Ovary (tissue), 9 donors: ENCODE results near the gene MRPL2. TPM values are rescaled to one million over a fixed set of nuclear protein-coding genes. Genes with fewer than 3 reads are reported as not detected.

ENCODE experiments used
- DNase-seq, 5 donors: peaks; one replicate each; pipeline ENCODE4 v3.0.0-alpha.2; 2019 to 2020
- H3K27ac ChIP-seq, 2 donors: fragments of 200-600 bp; one replicate each; pipeline versions ENCODE4 v1.5.1 to v1.8.0; 2019 to 2022
- H3K27me3 ChIP-seq: fragments of 200-600 bp; one replicate; pipeline ENCODE4 v1.8.0; 2022
- H3K36me3 ChIP-seq: fragments of 200-600 bp; sonication (generic); one replicate; pipeline ENCODE4 v1.5.1; 2019
- H3K4me1 ChIP-seq: one replicate; pipeline ENCODE4 v1.8.1; 2013; ENCODE audit warnings: mild to moderate bottlenecking, moderate library complexity; ENCODE audit not compliant: insufficient read depth
- H3K4me3 ChIP-seq: fragments of 200-600 bp; sonication (generic); one replicate; pipeline ENCODE4 v1.5.1; 2017
- H3K9me3 ChIP-seq, 2 donors: fragments of 200-600 bp in 1 of 2; sonication (generic) in 1 of 2; one replicate each; pipeline versions ENCODE4 v1.5.1 to v1.8.1; 2013 to 2019; ENCODE audit warnings: mild to moderate bottlenecking in 1 of 2, moderate library complexity in 1 of 2
- CTCF ChIP-seq, 3 donors: fragments of 450-650 bp in 2 of 3; fragments of 200-600 bp in 1 of 3; IDR thresholded peaks; one replicate each; pipeline versions ENCODE4 v1.5.1 to v1.8.0; 2016 to 2022; ENCODE audit warnings: antibody characterized with exemption in 3 of 3, mild to moderate bottlenecking in 1 of 3
- EP300 ChIP-seq: sonication (generic); formaldehyde crosslinking; IDR thresholded peaks from one replicate; pipeline ENCODE4 v1.6.1; 2017; ENCODE audit warnings: antibody characterized with exemption
- POLR2A ChIP-seq: fragments of 450-650 bp; IDR thresholded peaks from one replicate; pipeline ENCODE4 v1.6.1; 2017; ENCODE audit warnings: antibody characterized with exemption, mild to moderate bottlenecking, moderate library complexity
- WGBS, 3 donors: extraction: QIAGEN DNeasy Blood & Tissue Kit in 1 of 3; methylation state at CpG; one replicate each; pipeline versions ENCODE4 v1.1.5 to v1.1.7; 2013 to 2017; 5-methylcytosine and 5-hydroxymethylcytosine counted together
- intact Hi-C, 4 donors: fragments of 100-400 bp; cut with DNase I; formaldehyde crosslinking; loops; one replicate each; pipeline versions ENCODE4 v1.11.0 to v1.15.1; 2022 to 2023
- polyA plus RNA-seq, 2 donors: library from polyadenylated mRNA; stranded (reverse); fragments of 200-250 nt in 1 of 2; fragments of 350-450 nt in 1 of 2; fragmentation: Illumina TruSeq in 1 of 2; extraction: RNeasy Lipid Tissue Mini Kit (QIAGEN cat#74804) in 1 of 2; gene quantifications; one replicate each; pipeline ENCODE4 v1.2.3, GENCODE V29; 2013 to 2014
- total RNA-seq, 7 donors: library from RNA; depleted of rRNA in 2 of 7; stranded (reverse); fragments of >200 nt in 2 of 7; fragmentation: NEBNext Ultra II Directional in 3 of 7; extraction: Animal tissue kit (Norgen Biotek cat#: 25700) in 3 of 7; gene quantifications; one replicate each; pipeline versions ENCODE4 v1.1.0 to v1.2.4, GENCODE V29; 2016 to 2023
- donor health status: DM: no; HTN: no; CAD: no; lungs with moderate emphysema.
- donor health status: DM: no; HTN: no; CAD: no.
- donor health status: Bipolar disorder and iron deficiency.
- donor health status: DM: yes; HTN: yes; CAD: no.
- donor health status: DM: no; HTN: no; CAD: no.
- donor health status: DM: yes; HTN: yes; CAD: no.

Gene MRPL2
- total and polyA plus RNA-seq, 9 donors: 11.5 to 56.7 (median 47.3) TPM

- Histone ChIP-seq H3K4me3 (peak overlapping the region; percentile 86), H3K27me3 (no peaks in the 10 kb centered on the region)
- 70 to 81% (median 78%) methylated on average over 1 of the region's 1 CpG for WGBS, 3 donors
These were observed 703 bp downstream of the MRPL2 start for GRCh38 chr6:43058531-43058930.

GRCh38 chr6:43055966-43056365 lies 3.3 kb downstream of the MRPL2 start:
- intact Hi-C loops: no loop called here
- DNase-seq: no peak
- 75 to 85% (median 79%) methylated on average over 8 of the region's 8 CpGs for WGBS, 3 donors
- Histone ChIP-seq H3K4me1 (peaks cover 22% of the 10 kb centered on the region), H3K27me3 (no peaks in the 10 kb centered on the region), H3K9me3 (no peaks in the 10 kb centered on the region), H3K4me3 (no peak overlapping the region), H3K27ac (no peak overlapping the region), H3K36me3 (no peaks in the 10 kb centered on the region)
- TF ChIP-seq POLR2A (no peak), EP300 (no peak), CTCF (IDR thresholded peaks at IDR 0.05) (no peak)

More at GRCh38 chr6:43058531-43058930, 703 bp downstream of the MRPL2 start:
- H3K4me1 ChIP-seq: peaks cover 13% of the 10 kb centered on the region
- intact Hi-C loops: no loop called here
- H3K36me3 ChIP-seq: no peaks in the 10 kb centered on the region
- H3K9me3 ChIP-seq: no peaks in the 10 kb centered on the region
- TF ChIP-seq EP300 (no peak), POLR2A (no peak), CTCF (IDR thresholded peaks at IDR 0.05) (no peak)
- DNase-seq: no peak
- H3K27ac ChIP-seq: peak overlapping the region in 1 of 2 donors; percentile 88

GRCh38 chr6:43054206-43054943 lies 4.9 kb downstream of the MRPL2 start:
- 42 to 54% (median 45%) methylated on average over 17 of the region's 17 CpGs for WGBS, 3 donors
- Histone ChIP-seq H3K27ac (peak overlapping the region; percentile 66 to 96), H3K4me3 (peak overlapping the region; percentile 79), H3K36me3 (no peaks in the 10 kb centered on the region), H3K9me3 (no peaks in the 10 kb centered on the region), H3K27me3 (no peaks in the 10 kb centered on the region), H3K4me1 (peaks cover 19% of the 10 kb centered on the region)
- TF ChIP-seq POLR2A: no peak
- no peak for TF ChIP-seq EP300
- no peak for TF ChIP-seq CTCF (IDR thresholded peaks at IDR 0.05)
- intact Hi-C loops: no loop called here
- peak; percentile 41 to 70 (median 57) for DNase-seq

GRCh38 chr6:43053545-43054205 lies 5.6 kb downstream of the MRPL2 start, which contains the start of gene CUL7:
Gene CUL7 (minus strand): TSS chr6:43053851. CDS start chr6:43052788, 1,063 bp downstream.
- no peaks in the 10 kb centered on the region for H3K9me3 ChIP-seq
- no peaks in the 10 kb centered on the region for H3K27me3 ChIP-seq
- TF ChIP-seq CTCF (IDR thresholded peaks at IDR 0.05) (no peak), EP300 (no peak), POLR2A (peak; percentile 77)
- peak; percentile 92 to 95 (median 93) for DNase-seq
- intact Hi-C loops: no loop called here
- WGBS, 3 donors: 0 to 1% (median 0%) methylated on average over 41 to 45 of the region's 45 CpGs
- H3K4me3 ChIP-seq: peak within 1 kb of the TSS; percentile 79
- peak within 1 kb of the TSS; percentile 66 to 96 for H3K27ac ChIP-seq
- peaks cover 19% of the 10 kb centered on the region for H3K4me1 ChIP-seq
- H3K36me3 ChIP-seq: no peaks in the 10 kb centered on the region
